ENCODE results near the gene RPS18.

The RPS18 gene

GRCh38 chr6:33290459-33290858, 18.6 kb downstream of the RPS18 start:
- H3K4me2 ChIP-seq (ENCODE audit: low read length), result peak overlapping the region; percentile 82
- H3K27ac ChIP-seq, result no peak overlapping the region
- no peaks in the 10 kb centered on the region for H3K27me3 ChIP-seq (ENCODE audit: control insufficient read depth, insufficient read depth, low read length)
- H3K4me1 ChIP-seq, result peaks cover 11% of the 10 kb centered on the region
- H3K9me3 ChIP-seq (ENCODE audit: control insufficient read depth, low read length), result no peaks in the 10 kb centered on the region
- H3K79me2 ChIP-seq, result peaks cover 18% of the 10 kb centered on the region
- no peak for TF ChIP-seq CTCF (IDR thresholded peaks at IDR 0.05)
- no peaks in the 10 kb centered on the region for H3K36me3 ChIP-seq (ENCODE audit: control insufficient read depth, insufficient read depth, low read length)
- H3K9ac ChIP-seq, result no peak overlapping the region
- H2AFZ ChIP-seq, result no peak overlapping the region
- peak overlapping the region; percentile 83 for H3K4me3 ChIP-seq (ENCODE audit: low read depth, low read length)

GRCh38 chr6:33292996-33293682, 21.3 kb downstream of the RPS18 start:
- Histone ChIP-seq H2AFZ (no peak overlapping the region), H3K27ac (no peak overlapping the region)
- no peak for TF ChIP-seq CTCF (IDR thresholded peaks at IDR 0.05)

GRCh38 chr6:33294086-33294823, 22.4 kb downstream of the RPS18 start:
- H2AFZ ChIP-seq, result no peak overlapping the region
- H3K36me3 ChIP-seq (ENCODE audit: control insufficient read depth, insufficient read depth, low read length), result no peaks in the 10 kb centered on the region
- H3K79me2 ChIP-seq, result peaks cover 14% of the 10 kb centered on the region
- H3K9ac ChIP-seq, result no peak overlapping the region
- no peaks in the 10 kb centered on the region for H3K27me3 ChIP-seq (ENCODE audit: control insufficient read depth, insufficient read depth, low read length)
- H3K4me2 ChIP-seq (ENCODE audit: low read length), result no peak overlapping the region
- TF ChIP-seq CTCF (IDR thresholded peaks at IDR 0.05), result no peak
- H3K9me3 ChIP-seq (ENCODE audit: control insufficient read depth, low read length), result no peaks in the 10 kb centered on the region
- H3K27ac ChIP-seq, result no peak overlapping the region
- H3K4me3 ChIP-seq (ENCODE audit: low read depth, low read length), result no peak overlapping the region
- H3K4me1 ChIP-seq, result peaks cover 8% of the 10 kb centered on the region

More at GRCh38 chr6:33292996-33293682, 21.3 kb downstream of the RPS18 start:
- Histone ChIP-seq H3K9ac (no peak overlapping the region), H3K4me3 (ENCODE audit: low read depth, low read length) (no peak overlapping the region), H3K36me3 (ENCODE audit: control insufficient read depth, insufficient read depth, low read length) (no peaks in the 10 kb centered on the region), H3K4me1 (peaks cover 12% of the 10 kb centered on the region), H3K27me3 (ENCODE audit: control insufficient read depth, insufficient read depth, low read length) (no peaks in the 10 kb centered on the region), H3K9me3 (ENCODE audit: control insufficient read depth, low read length) (no peaks in the 10 kb centered on the region), H3K79me2 (peaks cover 19% of the 10 kb centered on the region), H3K4me2 (ENCODE audit: low read length) (no peak overlapping the region)

GRCh38 chr6:33295621-33296369, 23.9 kb downstream of the RPS18 start:
- no peak overlapping the region for H2AFZ ChIP-seq
- no peak overlapping the region for H3K4me3 ChIP-seq (ENCODE audit: low read depth, low read length)
- H3K9me3 ChIP-seq (ENCODE audit: control insufficient read depth, low read length), result no peaks in the 10 kb centered on the region
- peaks cover 5% of the 10 kb centered on the region for H3K79me2 ChIP-seq
- H3K36me3 ChIP-seq (ENCODE audit: control insufficient read depth, insufficient read depth, low read length), result no peaks in the 10 kb centered on the region
- H3K27me3 ChIP-seq (ENCODE audit: control insufficient read depth, insufficient read depth, low read length), result no peaks in the 10 kb centered on the region
- no peak overlapping the region for H3K27ac ChIP-seq
- no peak overlapping the region for H3K9ac ChIP-seq
- H3K4me2 ChIP-seq (ENCODE audit: low read length), result no peak overlapping the region
- H3K4me1 ChIP-seq, result peaks cover 2% of the 10 kb centered on the region
- no peak for TF ChIP-seq CTCF (IDR thresholded peaks at IDR 0.05)
